ENCODE results near the gene MBP. TPM values are rescaled to one million over a fixed set of nuclear protein-coding genes. Genes with fewer than 3 reads are reported as not detected.

MBP gene
- total and polyA plus RNA-seq, 10 of the 15 experiments (the other 5 are each of a cell fraction or from before 2014, with no cell fraction given), result 12.2 to 67.8 (median 42.1) TPM

- Histone ChIP-seq H3K36me3 (ENCODE audit: control insufficient read depth in 2 of 2, insufficient read depth in 2 of 2, low read length in 1 of 2) (peaks cover 12 to 14% of the 10 kb centered on the region in 2 experiments; a peak in 3 of 4 replicates), H3K4me2 (ENCODE audit: control insufficient read depth, insufficient read depth) (no peak overlapping the region), H3K79me2 (ENCODE audit: control insufficient read depth, insufficient read depth, low read length) (peaks cover 1% of the 10 kb centered on the region), H2AFZ (ENCODE audit: control insufficient read depth, low read depth, low read length) (no peak overlapping the region), H3K27me3 (replicated peaks in 1 of 2; ENCODE audit: control insufficient read depth in 2 of 2, insufficient read depth in 2 of 2, low read length in 1 of 2) (no peaks in the 10 kb centered on the region), H3K4me3 (no peak overlapping the region), H3K9ac (ENCODE audit: control insufficient read depth, insufficient read depth, low read length) (no peak overlapping the region), H4K20me1 (ENCODE audit: control insufficient read depth, insufficient read depth) (no peaks in the 10 kb centered on the region), H3K27ac (ENCODE audit: control insufficient read depth, insufficient read depth) (no peak overlapping the region), H3K4me1 (ENCODE audit: control insufficient read depth, insufficient read depth, low read length) (peaks cover 15% of the 10 kb centered on the region), H3K9me3 (replicated peaks; ENCODE audit: control insufficient read depth, insufficient read depth, low read length) (no peaks in the 10 kb centered on the region)
- TF ChIP-seq PKNOX1 (IDR thresholded peaks at IDR 0.05) (no peak), CTCF (IDR thresholded peaks at IDR 0.05 in 2 of 3, conservative IDR thresholded peaks at IDR 0.05 in 1 of 3; ENCODE audit: control insufficient read depth in 2 of 3, extremely low read depth in 1 of 3, insufficient read depth in 1 of 3, low read depth in 3 of 3, low read length in 3 of 3) (no peak), TBL1XR1 (IDR thresholded peaks at IDR 0.05; ENCODE audit: low read depth, low read length) (no peak), SIN3A (IDR thresholded peaks at IDR 0.05; ENCODE audit: low read depth, low read length) (no peak), CHD1 (IDR thresholded peaks at IDR 0.05; ENCODE audit: low read depth, low read length) (no peak), SMAD1 (IDR thresholded peaks at IDR 0.05; ENCODE audit: low read depth, partially characterized antibody) (no peak), IRF5 (IDR thresholded peaks at IDR 0.05; ENCODE audit: borderline replicate concordance) (no peak), USF2 (IDR thresholded peaks at IDR 0.05; ENCODE audit: borderline replicate concordance, low read depth, low read length) (no peak), MXI1 (IDR thresholded peaks at IDR 0.05; ENCODE audit: low read depth, low read length) (no peak), ZNF24 (IDR thresholded peaks at IDR 0.05) (no peak), MLLT1 (IDR thresholded peaks at IDR 0.05) (no peak)
- no peak; the same call in 2 of the 3 replicates for ATAC-seq
- ChIA-PET CTCF (interaction anchor here (15.3 kb wide), 1 partner anchor 20 kb away, joined by 208 read pairs; no protein-coding TSS in a partner anchor), POLR2A (no interaction called here), RAD21 (ENCODE audit: unreplicated experiment) (interaction anchor here (1.2 kb wide), 1 partner anchor 21 kb away, joined by 3 read pairs; no protein-coding TSS in a partner anchor), SMC1A (ENCODE audit: uncharacterized antibody, unreplicated experiment) (interaction anchor here (9.8 kb wide), 1 partner anchor 22 kb away, joined by 140 read pairs; no protein-coding TSS in a partner anchor)
- BruUV-seq (replicated peaks), result no TSS peak
- no peak for FAIRE-seq
- intact Hi-C loops (cut with micrococcal nuclease; ENCODE audit: unreplicated experiment), result no loop called here
- in situ Hi-C loops (cut with MboI), result no loop called here
- 91% methylated on average over 16 of the region's 16 CpGs for WGBS (ENCODE audit: insufficient coverage, insufficient replicate concordance, low lambda C conversion rate, missing lambda C conversion rate)
- DNase-seq (ENCODE audit: low read depth, low spot score), result no peak
Observed at GRCh38 chr18:76960528-76961035, 172.0 kb downstream of the MBP start.

Data from GM12878 (cell line).